WTC11 (cell line): ENCODE data around the gene TMEM135. TPM values are rescaled to one million over a fixed set of nuclear protein-coding genes. Genes with fewer than 3 reads are reported as not detected.

Experiments used
- ATAC-seq: fragments of 200-7000 bp; cut with Tn5 transposase; 2 replicates; pipeline ENCODE4 v1.10.0; 2021; ENCODE audit warnings: mild to moderate bottlenecking, moderate library complexity
- CTCF ChIA-PET: fragments of 300-600 bp; sonication (Branson Sonifier 250); formaldehyde crosslinking; loops from one replicate; lab custom pipeline; 2021; ENCODE audit warnings: antibody characterized with exemption; lab: Charles Lee
- POLR2A ChIA-PET: fragments of 350-600 bp; sonication (Branson Sonifier 250); formaldehyde crosslinking; loops from one replicate; lab custom pipeline; 2021; ENCODE audit warnings: antibody characterized with exemption; lab: Charles Lee
- DNase-seq: peaks from one replicate; pipeline ENCODE4 v3.0.0; 2021; ENCODE audit warnings: low spot score
- H3K27ac Mint-ChIP-seq: 2 replicates; pipeline ENCODE4 v1.8.0; 2021; ENCODE audit warnings: mixed read lengths
- H3K27me3 Mint-ChIP-seq: 2 replicates; pipeline ENCODE4 v1.8.0; 2021; ENCODE audit warnings: low read depth, mild to moderate bottlenecking, moderate library complexity, mixed read lengths
- H3K36me3 Mint-ChIP-seq: 2 replicates; pipeline ENCODE4 v1.8.0; 2021; ENCODE audit warnings: mixed read lengths
- H3K4me1 Mint-ChIP-seq: 2 replicates; pipeline ENCODE4 v1.8.0; 2022; ENCODE audit warnings: mixed read lengths
- H3K4me3 Mint-ChIP-seq: 2 replicates; pipeline ENCODE4 v1.8.0; 2021; ENCODE audit warnings: mild to moderate bottlenecking, moderate library complexity, mixed read lengths
- H3K9me3 Mint-ChIP-seq: 2 replicates; pipeline ENCODE4 v1.8.0; 2021; ENCODE audit warnings: mixed read lengths
- ETV6 ChIP-seq: sonication (generic); formaldehyde crosslinking; IDR thresholded peaks from 2 replicates; pipeline ENCODE4 v1.8.1; 2022; ENCODE audit warnings: mild to moderate bottlenecking, missing genetic modification reagents
- GTF2I ChIP-seq: fragments of 250-450 bp; sonication (Bioruptor Pico); conservative IDR thresholded peaks from 2 replicates; pipeline ENCODE4 v1.4.0; 2021; ENCODE audit warnings: mild to moderate bottlenecking
- HMGA2 ChIP-seq: fragments of 250-450 bp; sonication (Bioruptor Pico); IDR thresholded peaks from 2 replicates; pipeline ENCODE4 v1.4.0; 2021; ENCODE audit warnings: mild to moderate bottlenecking, moderate library complexity
- JAZF1 ChIP-seq: fragments of 250-450 bp; sonication (Bioruptor Pico); IDR thresholded peaks from 2 replicates; pipeline ENCODE4 v1.9.0; 2021; ENCODE audit warnings: moderate library complexity, mild to moderate bottlenecking, inconsistent platforms
- JUN ChIP-seq: sonication (generic); formaldehyde crosslinking; IDR thresholded peaks from 2 replicates; pipeline ENCODE4 v1.8.0; 2023; ENCODE audit warnings: mild to moderate bottlenecking, missing genetic modification reagents
- NR2C2 ChIP-seq: sonication (generic); formaldehyde crosslinking; IDR thresholded peaks from 2 replicates; pipeline ENCODE4 v1.8.0; 2022; ENCODE audit warnings: mild to moderate bottlenecking, missing genetic modification reagents
- NR3C1 ChIP-seq: sonication (generic); formaldehyde crosslinking; conservative IDR thresholded peaks from 2 replicates; pipeline ENCODE4 v1.8.1; 2023; ENCODE audit warnings: low read depth, mild to moderate bottlenecking, missing genetic modification reagents
- RORB ChIP-seq: fragments of 250-450 bp; sonication (Bioruptor Pico); IDR thresholded peaks from 2 replicates; pipeline ENCODE4 v1.9.0; 2021; ENCODE audit warnings: mild to moderate bottlenecking
- SMAD4 ChIP-seq: sonication (generic); formaldehyde crosslinking; IDR thresholded peaks from 2 replicates; pipeline ENCODE4 v1.8.0; 2022; ENCODE audit warnings: mild to moderate bottlenecking, missing genetic modification reagents
- SOX15 ChIP-seq: fragments of 250-450 bp; sonication (Bioruptor Pico); IDR thresholded peaks from 2 replicates; pipeline ENCODE4 v1.9.0; 2021; ENCODE audit warnings: mild to moderate bottlenecking
- TCF7 ChIP-seq: sonication (generic); formaldehyde crosslinking; IDR thresholded peaks from 2 replicates; pipeline ENCODE4 v1.8.0; 2022; ENCODE audit warnings: mild to moderate bottlenecking, low read depth, missing genetic modification reagents, moderate library complexity
- ZNF121 ChIP-seq: sonication (generic); formaldehyde crosslinking; IDR thresholded peaks from 2 replicates; pipeline ENCODE4 v1.8.0; 2023; ENCODE audit warnings: missing genetic modification reagents
- ZNF138 ChIP-seq: sonication (generic); formaldehyde crosslinking; conservative IDR thresholded peaks from 2 replicates; pipeline ENCODE4 v1.8.1; 2022; ENCODE audit warnings: mild to moderate bottlenecking, moderate library complexity, missing genetic modification reagents
- total RNA-seq: library from RNA; stranded (reverse); gene quantifications from 3 replicates; pipeline ENCODE4 v1.2.3, GENCODE V29; 2021
- TF ChIP-seq, protein P1 (sequence below): sonication (generic); formaldehyde crosslinking; IDR thresholded peaks from 2 replicates; pipeline ENCODE4 v1.8.1; 2023; ENCODE audit warnings: mild to moderate bottlenecking, missing genetic modification reagents, moderate library complexity
- TF ChIP-seq, protein P2 (sequence below): sonication (generic); formaldehyde crosslinking; IDR thresholded peaks from 2 replicates; pipeline ENCODE4 v1.8.0; 2022; ENCODE audit warnings: missing genetic modification reagents
- TF ChIP-seq, protein P3 (sequence below): fragments of 250-450 bp; sonication (Bioruptor Pico); conservative IDR thresholded peaks from 2 replicates; pipeline ENCODE4 v1.9.0; 2021; ENCODE audit warnings: mild to moderate bottlenecking
- TF ChIP-seq, protein P4 (sequence below): sonication (generic); formaldehyde crosslinking; IDR thresholded peaks from 2 replicates; pipeline ENCODE4 v1.8.0; 2023; ENCODE audit warnings: missing genetic modification reagents
- TF ChIP-seq, protein P5 (sequence below): sonication (generic); formaldehyde crosslinking; IDR thresholded peaks from 2 replicates; pipeline ENCODE4 v1.8.0; 2023; ENCODE audit warnings: mild to moderate bottlenecking, missing genetic modification reagents
- TF ChIP-seq, protein P6 (sequence below): sonication (generic); formaldehyde crosslinking; conservative IDR thresholded peaks from 2 replicates; pipeline ENCODE4 v1.8.1; 2022; ENCODE audit warnings: mild to moderate bottlenecking, missing genetic modification reagents

The TMEM135 gene
- total RNA-seq, 1 experiment from 2014 or later = 35.8 TPM

DNA sequence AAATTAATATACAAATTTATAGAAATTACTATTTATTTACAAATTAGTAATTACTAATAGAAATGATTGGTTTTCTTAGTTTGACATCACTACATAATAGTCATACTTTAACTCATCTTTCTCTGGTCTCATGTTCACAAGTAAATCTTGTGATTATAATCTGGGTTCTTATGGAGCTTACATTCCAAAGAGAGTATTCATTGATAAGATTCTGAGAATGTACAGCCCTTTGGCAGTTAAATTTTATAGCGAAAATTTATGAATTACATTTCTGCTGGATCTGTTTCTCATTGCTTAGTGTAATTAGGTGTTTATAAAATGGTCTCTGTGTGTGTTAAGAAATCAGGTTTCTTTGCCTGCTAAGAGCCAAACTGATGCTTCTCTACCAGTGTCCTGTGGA, 175.2 kb downstream of the TMEM135 start:
- Mint-ChIP-seq H3K27me3 (no peaks in the 10 kb centered on the region), H3K9me3 (peaks cover 6% of the 10 kb centered on the region), H3K4me1 (peaks cover 10% of the 10 kb centered on the region), H3K27ac (no peak overlapping the region), H3K36me3 (no peaks in the 10 kb centered on the region), H3K4me3 (no peak overlapping the region)
- TF ChIP-seq SOX15 (CRISPR knock-in tag) = no peak
- TF ChIP-seq ZNF138 (CRISPR knock-in tag) = no peak
- no peak for TF ChIP-seq NR3C1 (CRISPR knock-in tag)
- TF ChIP-seq ETV6 (CRISPR knock-in tag) = no peak
- TF ChIP-seq, protein P1, sequence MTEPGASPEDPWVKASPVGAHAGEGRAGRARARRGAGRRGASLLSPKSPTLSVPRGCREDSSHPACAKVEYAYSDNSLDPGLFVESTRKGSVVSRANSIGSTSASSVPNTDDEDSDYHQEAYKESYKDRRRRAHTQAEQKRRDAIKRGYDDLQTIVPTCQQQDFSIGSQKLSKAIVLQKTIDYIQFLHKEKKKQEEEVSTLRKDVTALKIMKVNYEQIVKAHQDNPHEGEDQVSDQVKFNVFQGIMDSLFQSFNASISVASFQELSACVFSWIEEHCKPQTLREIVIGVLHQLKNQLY (CRISPR knock-in tag) = no peak
- TF ChIP-seq HMGA2 (CRISPR knock-in tag) = no peak
- no peak for TF ChIP-seq GTF2I (CRISPR knock-in tag)
- TF ChIP-seq JAZF1 = no peak
- TF ChIP-seq, protein P2, sequence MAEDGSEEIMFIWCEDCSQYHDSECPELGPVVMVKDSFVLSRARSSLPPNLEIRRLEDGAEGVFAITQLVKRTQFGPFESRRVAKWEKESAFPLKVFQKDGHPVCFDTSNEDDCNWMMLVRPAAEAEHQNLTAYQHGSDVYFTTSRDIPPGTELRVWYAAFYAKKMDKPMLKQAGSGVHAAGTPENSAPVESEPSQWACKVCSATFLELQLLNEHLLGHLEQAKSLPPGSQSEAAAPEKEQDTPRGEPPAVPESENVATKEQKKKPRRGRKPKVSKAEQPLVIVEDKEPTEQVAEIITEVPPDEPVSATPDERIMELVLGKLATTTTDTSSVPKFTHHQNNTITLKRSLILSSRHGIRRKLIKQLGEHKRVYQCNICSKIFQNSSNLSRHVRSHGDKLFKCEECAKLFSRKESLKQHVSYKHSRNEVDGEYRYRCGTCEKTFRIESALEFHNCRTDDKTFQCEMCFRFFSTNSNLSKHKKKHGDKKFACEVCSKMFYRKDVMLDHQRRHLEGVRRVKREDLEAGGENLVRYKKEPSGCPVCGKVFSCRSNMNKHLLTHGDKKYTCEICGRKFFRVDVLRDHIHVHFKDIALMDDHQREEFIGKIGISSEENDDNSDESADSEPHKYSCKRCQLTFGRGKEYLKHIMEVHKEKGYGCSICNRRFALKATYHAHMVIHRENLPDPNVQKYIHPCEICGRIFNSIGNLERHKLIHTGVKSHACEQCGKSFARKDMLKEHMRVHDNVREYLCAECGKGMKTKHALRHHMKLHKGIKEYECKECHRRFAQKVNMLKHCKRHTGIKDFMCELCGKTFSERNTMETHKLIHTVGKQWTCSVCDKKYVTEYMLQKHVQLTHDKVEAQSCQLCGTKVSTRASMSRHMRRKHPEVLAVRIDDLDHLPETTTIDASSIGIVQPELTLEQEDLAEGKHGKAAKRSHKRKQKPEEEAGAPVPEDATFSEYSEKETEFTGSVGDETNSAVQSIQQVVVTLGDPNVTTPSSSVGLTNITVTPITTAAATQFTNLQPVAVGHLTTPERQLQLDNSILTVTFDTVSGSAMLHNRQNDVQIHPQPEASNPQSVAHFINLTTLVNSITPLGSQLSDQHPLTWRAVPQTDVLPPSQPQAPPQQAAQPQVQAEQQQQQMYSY (CRISPR knock-in tag) = no peak
- TF ChIP-seq, protein P3, sequence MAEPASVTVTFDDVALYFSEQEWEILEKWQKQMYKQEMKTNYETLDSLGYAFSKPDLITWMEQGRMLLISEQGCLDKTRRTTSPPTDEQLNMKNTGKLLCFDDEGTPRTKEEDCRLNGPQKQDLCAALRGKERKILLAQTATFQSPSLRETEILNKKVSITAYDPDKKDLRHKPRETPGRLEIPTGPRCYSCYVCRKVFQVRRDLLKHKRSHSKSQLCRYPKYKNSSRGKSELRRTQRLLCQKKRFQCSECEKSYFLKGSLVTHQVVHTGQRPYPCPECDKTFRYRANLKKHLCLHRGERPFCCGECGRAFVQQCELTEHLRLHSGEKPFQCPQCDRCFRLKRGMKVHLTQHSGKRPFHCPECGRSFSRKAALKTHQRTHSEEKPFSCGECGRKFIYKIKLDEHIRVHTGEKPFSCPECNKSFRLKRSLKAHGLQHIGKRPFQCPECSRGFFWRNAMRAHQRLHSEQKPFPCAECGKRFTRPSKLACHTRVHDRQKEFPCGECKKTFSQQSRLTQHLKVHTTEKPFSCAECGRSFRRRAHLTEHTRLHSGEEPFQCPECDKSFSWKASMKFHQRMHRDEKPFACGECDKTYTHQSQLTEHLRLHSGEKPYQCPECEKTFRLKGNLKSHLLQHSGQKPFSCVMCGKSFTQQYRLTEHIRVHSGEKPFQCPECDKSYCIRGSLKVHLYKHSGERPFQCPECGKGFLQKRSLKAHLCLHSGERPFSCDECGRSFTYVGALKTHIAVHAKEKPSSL = no peak
- TF ChIP-seq, protein P4, sequence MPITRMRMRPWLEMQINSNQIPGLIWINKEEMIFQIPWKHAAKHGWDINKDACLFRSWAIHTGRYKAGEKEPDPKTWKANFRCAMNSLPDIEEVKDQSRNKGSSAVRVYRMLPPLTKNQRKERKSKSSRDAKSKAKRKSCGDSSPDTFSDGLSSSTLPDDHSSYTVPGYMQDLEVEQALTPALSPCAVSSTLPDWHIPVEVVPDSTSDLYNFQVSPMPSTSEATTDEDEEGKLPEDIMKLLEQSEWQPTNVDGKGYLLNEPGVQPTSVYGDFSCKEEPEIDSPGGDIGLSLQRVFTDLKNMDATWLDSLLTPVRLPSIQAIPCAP = no peak
- TF ChIP-seq, protein P5, sequence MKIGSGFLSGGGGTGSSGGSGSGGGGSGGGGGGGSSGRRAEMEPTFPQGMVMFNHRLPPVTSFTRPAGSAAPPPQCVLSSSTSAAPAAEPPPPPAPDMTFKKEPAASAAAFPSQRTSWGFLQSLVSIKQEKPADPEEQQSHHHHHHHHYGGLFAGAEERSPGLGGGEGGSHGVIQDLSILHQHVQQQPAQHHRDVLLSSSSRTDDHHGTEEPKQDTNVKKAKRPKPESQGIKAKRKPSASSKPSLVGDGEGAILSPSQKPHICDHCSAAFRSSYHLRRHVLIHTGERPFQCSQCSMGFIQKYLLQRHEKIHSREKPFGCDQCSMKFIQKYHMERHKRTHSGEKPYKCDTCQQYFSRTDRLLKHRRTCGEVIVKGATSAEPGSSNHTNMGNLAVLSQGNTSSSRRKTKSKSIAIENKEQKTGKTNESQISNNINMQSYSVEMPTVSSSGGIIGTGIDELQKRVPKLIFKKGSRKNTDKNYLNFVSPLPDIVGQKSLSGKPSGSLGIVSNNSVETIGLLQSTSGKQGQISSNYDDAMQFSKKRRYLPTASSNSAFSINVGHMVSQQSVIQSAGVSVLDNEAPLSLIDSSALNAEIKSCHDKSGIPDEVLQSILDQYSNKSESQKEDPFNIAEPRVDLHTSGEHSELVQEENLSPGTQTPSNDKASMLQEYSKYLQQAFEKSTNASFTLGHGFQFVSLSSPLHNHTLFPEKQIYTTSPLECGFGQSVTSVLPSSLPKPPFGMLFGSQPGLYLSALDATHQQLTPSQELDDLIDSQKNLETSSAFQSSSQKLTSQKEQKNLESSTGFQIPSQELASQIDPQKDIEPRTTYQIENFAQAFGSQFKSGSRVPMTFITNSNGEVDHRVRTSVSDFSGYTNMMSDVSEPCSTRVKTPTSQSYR (CRISPR knock-in tag) = no peak
- no peak for TF ChIP-seq JUN (CRISPR knock-in tag)
- TF ChIP-seq ZNF121 (CRISPR knock-in tag) = no peak
- TF ChIP-seq SMAD4 (CRISPR knock-in tag) = no peak
- TF ChIP-seq RORB (CRISPR knock-in tag) = no peak
- ChIA-PET CTCF (no interaction called here), POLR2A (no interaction called here)
- ATAC-seq (no peak), DNase-seq (no peak)

DNA sequence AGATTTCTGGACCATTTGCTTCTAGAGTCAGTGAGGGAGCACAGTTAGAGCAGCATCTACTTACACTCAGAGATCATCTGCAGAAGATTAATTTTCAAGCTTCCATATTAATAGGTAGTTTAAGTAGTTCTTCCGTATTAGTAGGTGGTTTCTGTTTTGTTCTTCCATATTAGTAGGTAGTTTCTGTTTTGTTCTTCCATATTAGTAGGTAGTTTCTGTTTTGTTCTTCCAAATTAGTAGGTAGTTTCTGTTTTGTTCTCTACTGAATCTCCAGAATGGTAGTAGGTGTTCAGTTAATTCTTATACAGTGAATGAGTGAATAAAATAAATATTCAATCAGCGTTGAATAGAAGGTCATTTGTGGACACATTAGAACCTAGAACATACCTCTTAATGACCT, 175.7 kb downstream of the TMEM135 start:
- Mint-ChIP-seq H3K4me3 (no peak overlapping the region), H3K36me3 (no peaks in the 10 kb centered on the region), H3K27ac (no peak overlapping the region; the same call in 1 of the 2 replicates), H3K9me3 (peaks cover 3% of the 10 kb centered on the region; the same call in 1 of the 2 replicates), H3K27me3 (no peaks in the 10 kb centered on the region), H3K4me1 (peaks cover 10% of the 10 kb centered on the region)
- CTCF ChIA-PET = no interaction called here
- DNase-seq (no peak), ATAC-seq (no peak)
- POLR2A ChIA-PET = no interaction called here
- TF ChIP-seq, protein P6, sequence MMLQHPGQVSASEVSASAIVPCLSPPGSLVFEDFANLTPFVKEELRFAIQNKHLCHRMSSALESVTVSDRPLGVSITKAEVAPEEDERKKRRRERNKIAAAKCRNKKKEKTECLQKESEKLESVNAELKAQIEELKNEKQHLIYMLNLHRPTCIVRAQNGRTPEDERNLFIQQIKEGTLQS (CRISPR knock-in tag) = no peak
- no peak for TF ChIP-seq ZNF138 (CRISPR knock-in tag)
- TF ChIP-seq NR2C2 = no peak
- TF ChIP-seq TCF7 (CRISPR knock-in tag) = no peak
- TF ChIP-seq, protein P2 (CRISPR knock-in tag) = no peak
- TF ChIP-seq, protein P1 (CRISPR knock-in tag) = no peak
